GM04504 (cell line): Measurements from ENCODE around the gene ATP23.

Experiments
- DNase-seq: peaks from one replicate; pipeline ENCODE4 v3.0.0-alpha.2; 2012; ENCODE audit warnings: low read depth

ATP23 gene

GRCh38 chr12:57908511-57908910, 32.9 kb upstream of the ATP23 start:
- DNase-seq = no peak

GRCh38 chr12:57909056-57909455, 32.3 kb upstream of the ATP23 start:
- DNase-seq = no peak

- DNase-seq = no peak
Observed at GRCh38 chr12:57909611-57910010, 31.8 kb upstream of the ATP23 start.

- no peak for DNase-seq
Observed at GRCh38 chr12:57918147-57918546, 23.2 kb upstream of the ATP23 start.

GRCh38 chr12:57927086-57927485, 14.3 kb upstream of the ATP23 start:
- no peak for DNase-seq

- DNase-seq = no peak
Observed at GRCh38 chr12:57929092-57929830, 12.1 kb upstream of the ATP23 start.

GRCh38 chr12:57934819-57935218, 6.5 kb upstream of the ATP23 start:
- DNase-seq = no peak

- no peak for DNase-seq
Observed at GRCh38 chr12:57935331-57935730, 6.0 kb upstream of the ATP23 start.

- peak; percentile 84 for DNase-seq
Observed at GRCh38 chr12:57935839-57936512, 5.4 kb upstream of the ATP23 start.

GRCh38 chr12:57936513-57936883, 4.9 kb upstream of the ATP23 start:
- no peak for DNase-seq

- no peak for DNase-seq
Observed at GRCh38 chr12:57939291-57939690, 2.1 kb upstream of the ATP23 start.

- DNase-seq = no peak
Observed at GRCh38 chr12:57940052-57940914, 1.1 kb upstream of the ATP23 start.

- DNase-seq = no peak
Observed at GRCh38 chr12:57940915-57941164, 527 bp upstream of the ATP23 start.

- no peak for DNase-seq
Observed at GRCh38 chr12:57943438-57944080, 2.2 kb downstream of the ATP23 start.

GRCh38 chr12:57944313-57945023, 3.1 kb downstream of the ATP23 start:
- no peak for DNase-seq

GRCh38 chr12:57952766-57953165, 11.4 kb downstream of the ATP23 start:
- no peak for DNase-seq

- no peak for DNase-seq
Observed at GRCh38 chr12:57954768-57955167, 13.4 kb downstream of the ATP23 start.

GRCh38 chr12:57958061-57958657, 16.8 kb downstream of the ATP23 start:
- DNase-seq = no peak

- DNase-seq = no peak
Observed at GRCh38 chr12:57964421-57964820, 23.1 kb downstream of the ATP23 start.

- no peak for DNase-seq
Observed at GRCh38 chr12:57965766-57966165, 24.4 kb downstream of the ATP23 start.

GRCh38 chr12:57966536-57966935, 25.2 kb downstream of the ATP23 start:
- no peak for DNase-seq
